ENCODE data around the gene CMIP.
"Not testable (repeated sequence)": the region's sequence is repeated elsewhere in the genome, so short reads cannot be mapped to it uniquely, and the experiment has no call there.

Gene CMIP

DNA sequence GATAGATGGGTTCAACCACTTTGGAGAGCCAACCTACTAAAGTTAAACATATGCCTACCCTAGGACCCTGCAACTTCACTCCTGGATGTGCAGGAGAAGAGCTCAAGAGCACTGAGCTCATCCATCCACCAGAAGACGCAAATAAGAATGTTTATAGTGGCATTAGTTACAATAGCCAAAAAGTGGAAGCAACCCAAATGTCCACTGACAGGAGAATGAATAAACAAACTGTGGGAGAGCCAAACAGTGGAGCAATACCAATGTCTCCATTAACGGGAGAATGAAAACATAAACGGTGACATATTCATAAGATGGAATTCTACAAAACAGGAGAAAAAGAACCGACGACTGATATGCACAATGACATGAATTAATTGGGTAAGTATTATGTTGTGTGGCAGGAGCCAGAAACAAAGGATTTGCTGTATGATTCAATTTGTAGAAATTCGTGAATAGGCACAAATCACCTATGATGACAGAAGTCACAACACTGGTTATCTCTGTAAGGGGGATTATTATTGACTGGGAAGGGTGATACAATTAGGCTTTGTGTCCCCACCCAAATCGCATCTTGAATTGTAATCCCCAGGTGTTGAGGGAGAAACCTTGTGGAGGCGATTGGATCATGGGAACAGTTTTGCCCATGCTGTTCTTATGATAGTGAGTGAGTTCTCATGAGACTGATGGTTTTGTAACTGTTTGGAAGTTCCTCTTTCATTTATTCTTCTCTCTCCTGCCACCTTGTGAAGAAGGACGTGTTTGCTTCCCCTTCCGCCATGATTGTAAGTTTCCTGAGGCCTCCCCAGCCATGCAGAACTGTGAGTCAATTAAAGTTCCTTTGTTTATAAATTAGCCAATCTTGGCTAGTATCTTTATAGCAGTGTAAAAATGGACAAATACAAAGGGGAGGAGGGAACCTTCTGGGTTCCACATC is 276.6 kb downstream of the CMIP start:
- no peak for DNase-seq (ENCODE audit: low spot score)

DNA sequence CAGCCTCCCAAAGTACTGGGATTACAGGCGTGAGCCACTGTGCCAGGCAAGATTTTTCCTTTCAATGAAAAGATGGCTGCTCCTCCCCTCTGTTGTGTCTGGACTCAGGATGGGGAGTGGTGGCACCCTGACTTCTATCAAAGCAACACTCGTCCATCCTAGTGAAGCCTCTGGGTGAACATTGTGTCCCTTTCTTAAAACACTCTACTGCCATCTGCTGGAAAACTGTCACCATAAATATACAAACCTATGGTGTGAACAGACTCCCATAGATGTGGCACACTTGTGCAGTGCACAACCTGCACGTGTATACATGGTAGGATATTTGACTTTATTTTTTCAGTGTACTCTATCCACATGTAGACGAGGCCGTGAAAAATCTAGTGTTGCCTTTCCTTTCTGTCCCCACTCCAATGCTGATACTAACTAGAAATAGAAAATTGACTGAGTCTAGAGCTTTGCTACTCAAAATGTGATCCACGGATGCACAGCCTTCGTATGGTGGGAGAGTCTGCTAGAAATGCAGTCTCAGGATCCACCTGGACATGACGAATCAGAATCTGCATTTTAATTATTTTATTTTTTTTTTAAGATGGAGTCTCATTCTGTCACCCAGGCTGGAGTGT is 278.6 kb downstream of the CMIP start:
- no peak for DNase-seq (ENCODE audit: low spot score)

DNA sequence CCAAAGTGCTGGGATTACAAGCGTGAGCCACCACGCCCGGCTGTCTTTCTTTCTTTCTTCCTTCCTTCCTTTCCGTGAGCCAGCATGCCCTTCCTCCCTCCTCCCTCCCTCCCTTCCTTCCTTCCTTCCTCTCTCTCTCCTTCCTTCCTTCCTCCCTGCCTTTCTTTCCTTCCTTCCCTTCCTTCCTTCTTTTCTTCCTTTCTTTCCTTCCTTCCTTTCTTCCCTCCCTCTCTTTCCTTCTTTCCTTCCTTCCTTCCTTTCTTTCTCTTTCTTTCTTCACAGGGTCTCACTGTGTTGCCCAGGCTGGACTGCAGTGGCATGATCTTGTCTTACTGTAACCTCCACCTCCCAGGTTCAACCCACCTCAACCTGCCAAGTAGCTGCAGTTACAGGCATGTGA is 283.8 kb downstream of the CMIP start:
- DNase-seq (ENCODE audit: low spot score) = no peak

DNA sequence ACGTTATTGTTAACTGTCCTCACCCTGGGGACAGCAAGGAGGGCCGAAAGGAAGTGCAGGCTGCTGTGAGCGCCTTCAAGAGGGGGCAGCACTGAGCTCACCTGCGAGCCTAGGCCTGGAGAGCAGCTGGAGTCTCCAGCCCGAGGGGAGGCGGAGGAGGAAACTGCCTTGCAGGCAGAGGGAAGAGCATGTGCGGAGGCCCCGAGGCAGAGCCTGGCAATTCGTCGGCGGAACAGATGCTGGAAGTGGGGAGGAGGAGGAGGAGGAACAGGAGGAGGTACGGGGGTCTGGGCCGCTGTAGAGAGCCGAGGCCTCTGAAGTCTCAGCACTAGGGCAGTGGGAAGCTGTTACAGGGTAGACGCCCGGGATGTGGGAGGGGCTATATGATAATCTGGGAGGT is 284.8 kb downstream of the CMIP start:
- peak; percentile 70 for DNase-seq (ENCODE audit: low spot score)

DNA sequence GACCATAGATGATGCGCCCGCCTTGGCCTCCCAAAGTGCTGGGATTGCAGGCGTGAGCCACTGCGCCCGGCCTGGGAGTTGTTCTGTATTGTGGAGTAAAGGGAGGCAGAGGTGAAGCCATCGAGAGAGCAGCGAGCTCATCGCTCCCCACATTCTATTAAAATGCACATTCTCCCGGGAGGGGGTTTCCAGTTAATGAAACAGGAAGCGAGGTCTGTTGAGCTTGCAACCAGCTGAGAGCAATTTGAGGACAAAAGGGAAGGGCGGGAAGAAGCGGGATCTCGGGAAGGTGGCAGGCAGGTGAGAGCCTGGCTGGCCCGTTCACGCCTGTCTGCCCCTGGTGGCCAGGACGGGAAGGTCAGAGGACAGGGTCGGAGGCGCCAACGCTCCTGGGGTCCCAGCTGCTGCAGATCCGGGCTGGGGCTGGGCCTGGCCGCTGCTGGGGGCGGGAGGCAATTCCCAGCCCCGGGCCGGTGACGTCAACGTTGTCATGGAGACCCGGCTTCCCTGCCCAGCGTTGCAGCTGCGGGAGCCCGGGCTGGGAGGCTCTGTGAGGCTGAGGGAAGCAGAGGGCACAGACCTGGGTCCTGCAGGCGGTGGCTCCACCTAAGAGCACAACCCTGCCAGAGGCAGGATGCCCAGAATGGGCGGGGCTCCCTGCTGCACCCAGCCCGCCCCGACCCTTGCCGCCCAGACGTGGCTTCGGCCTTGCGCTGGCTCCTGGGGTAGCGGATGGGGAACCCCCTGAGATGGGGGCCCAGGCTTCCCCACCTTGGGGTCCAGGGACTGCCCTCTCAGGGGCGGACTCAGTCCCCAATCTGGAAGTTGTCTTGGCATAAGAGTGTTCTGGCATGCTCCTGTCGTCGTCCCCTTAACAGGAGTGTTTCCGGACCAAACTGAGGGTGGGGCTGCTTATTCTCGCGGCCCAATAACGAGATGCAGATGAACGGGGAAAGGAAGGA is 285.8 kb downstream of the CMIP start:
- DNase-seq (ENCODE audit: low spot score) = peak; percentile 97

DNA sequence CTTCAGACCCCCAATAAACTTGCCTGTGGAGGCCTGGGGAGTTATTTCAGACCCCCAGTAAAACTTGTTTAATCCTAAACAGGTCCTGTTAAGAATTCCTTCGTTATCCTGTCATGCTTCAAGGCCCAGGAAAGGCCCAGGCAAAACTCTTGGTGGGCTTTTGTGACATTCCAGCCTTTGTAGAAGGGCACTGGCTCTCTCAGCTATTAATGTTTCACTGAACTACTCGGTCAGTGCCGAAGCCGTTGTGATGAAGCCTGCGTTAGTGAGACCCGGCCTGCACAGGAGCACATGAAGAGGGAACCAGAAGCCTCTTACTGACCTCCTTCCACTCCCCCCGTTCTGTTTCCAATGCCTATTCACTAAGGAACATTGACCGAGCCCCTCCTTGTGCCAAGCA is 287.0 kb downstream of the CMIP start:
- DNase-seq (ENCODE audit: low spot score) = no peak

DNA sequence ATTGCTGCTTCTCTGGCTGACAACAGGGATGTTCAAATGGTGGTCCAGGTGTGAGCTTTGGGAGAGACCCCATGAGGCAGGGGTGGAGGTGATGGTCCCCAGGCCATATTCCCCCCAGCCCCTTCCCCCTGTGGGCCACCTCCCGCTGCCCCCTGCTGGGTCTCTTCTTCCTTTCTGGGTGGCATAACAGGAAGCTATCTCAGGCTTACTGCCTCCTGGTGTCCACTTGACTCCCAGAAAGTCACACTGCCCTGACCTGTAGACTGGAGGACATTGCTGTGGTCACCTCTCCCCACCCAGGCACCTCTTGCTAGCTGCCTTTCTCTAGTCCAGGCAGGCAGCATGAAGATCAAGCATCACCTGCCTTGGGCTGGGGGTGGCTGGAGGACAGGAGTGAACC is 288.1 kb downstream of the CMIP start:
- DNase-seq (ENCODE audit: low spot score) = no peak

DNA sequence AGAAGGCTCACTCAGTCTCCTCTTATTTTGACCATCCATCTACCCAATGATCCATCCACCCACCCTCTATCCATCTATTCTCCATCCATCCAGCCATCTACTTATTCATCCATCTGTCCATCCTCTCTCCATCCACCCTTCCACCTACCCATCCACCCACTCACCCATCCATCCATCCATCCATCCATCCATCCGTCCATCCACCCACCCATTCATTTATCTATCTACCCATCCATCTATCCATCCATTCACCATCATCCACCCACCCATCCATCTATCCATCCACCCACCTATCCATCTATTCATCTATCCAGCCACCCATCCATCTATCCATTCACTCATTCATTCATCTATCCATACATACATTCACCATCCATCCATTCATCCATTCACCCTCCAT is 288.7 kb downstream of the CMIP start:
- DNase-seq (ENCODE audit: low spot score) = no peak

DNA sequence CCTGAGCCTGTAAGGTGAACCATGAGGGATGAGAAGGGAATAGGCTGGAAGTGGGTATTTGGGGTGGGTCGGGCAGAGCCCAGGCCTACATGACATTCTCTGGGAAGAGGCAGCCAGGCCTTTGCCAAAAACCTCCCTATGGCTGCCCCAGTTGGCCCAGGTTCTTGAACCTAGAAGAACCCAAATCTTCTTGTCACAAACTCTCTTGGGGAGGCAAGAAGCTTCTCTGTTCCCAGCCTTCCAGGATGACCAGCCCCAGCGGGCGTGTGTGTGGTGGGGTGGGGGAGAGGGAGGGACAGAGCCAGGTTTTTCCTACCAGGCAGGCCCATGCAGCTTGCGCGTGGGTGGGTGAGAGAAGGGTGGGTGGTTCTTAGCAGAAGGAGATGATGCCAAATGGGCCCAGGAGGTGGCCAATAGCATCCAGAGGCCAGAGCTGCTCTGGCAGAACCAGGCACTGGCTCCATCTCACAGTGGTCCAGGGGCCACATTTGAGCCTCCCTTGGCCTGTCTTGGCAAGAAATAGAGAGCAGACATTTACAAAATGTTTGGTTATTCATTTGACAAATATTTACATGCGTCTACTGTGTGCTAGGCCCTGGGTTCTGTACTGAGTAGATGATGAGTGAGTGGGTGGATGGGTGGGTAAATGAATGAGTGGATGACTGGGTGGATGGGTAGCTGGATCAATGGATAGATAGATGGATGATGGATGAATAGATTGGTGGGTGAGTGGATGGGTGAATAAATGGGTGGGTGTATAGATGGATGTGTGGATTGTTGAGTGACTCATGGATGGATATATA is 290.2 kb downstream of the CMIP start:
- no peak for DNase-seq (ENCODE audit: low spot score)

DNA sequence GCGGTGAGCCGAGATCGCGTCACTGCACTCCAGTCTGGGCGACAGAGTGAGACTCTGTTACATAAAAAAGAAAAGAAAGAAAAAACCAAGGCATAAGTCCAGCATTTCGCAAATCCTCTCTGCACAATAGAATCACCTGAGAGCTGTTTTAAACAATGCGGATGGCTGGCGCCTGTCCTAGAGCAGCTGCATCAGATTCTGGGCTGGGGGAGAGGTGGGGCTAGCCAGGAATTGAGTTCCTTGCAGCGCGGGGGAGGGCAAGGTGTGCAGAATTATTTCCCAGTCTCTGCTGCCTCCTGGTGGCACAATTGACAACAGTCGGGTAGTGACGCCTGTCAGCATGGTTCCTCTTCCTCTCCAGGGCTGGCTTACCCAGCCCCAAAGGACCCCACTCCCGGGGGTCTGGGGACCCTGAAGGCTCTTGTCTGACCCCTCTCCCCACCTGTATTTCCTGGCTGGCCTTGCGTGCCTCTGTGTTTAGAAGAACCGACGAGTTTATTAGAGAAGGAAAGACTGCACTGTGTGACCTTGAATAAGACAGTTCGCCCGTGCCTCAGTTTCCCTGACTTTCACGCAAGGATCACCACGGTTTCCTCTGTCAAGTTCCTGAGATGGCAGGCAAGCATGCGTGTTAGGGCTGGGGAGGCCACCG is 293.4 kb downstream of the CMIP start:
- DNase-seq (ENCODE audit: low spot score) = peak; percentile 85

DNA sequence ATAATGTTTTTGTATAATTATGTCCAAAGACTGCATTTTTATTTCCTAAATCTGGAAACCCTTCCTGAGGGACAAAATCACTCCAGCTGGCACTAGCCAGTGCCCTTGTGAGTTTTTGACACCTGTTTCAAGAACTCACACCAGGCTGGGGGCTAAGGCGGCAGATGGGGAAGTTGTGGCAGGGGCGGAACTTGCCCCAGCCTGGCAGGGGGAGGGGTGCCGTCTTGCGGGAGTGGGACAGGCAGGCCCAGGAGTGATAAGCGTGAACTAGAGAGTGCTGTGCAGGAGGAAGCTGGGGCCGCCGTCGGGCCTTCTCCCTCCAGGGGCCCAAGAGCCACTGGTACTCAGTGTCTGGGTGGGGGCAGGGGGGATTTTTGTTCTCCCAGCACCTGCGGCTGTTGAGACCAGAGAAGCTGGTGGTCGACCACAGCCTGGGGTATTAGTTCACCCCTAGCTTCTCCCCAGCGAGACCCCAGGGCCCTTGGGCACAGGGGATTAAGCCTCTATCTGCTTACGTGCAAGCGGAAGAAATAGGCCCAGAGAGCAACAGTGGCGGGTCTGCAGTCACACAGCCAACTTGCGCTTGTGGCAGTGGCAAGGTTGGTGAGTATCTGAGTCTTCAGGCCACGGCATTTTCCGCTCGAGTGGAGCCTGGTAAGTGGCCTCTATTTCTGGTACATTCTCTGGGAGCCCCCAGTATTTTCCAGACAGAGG is 294.3 kb downstream of the CMIP start:
- DNase-seq (ENCODE audit: low spot score) = no peak

DNA sequence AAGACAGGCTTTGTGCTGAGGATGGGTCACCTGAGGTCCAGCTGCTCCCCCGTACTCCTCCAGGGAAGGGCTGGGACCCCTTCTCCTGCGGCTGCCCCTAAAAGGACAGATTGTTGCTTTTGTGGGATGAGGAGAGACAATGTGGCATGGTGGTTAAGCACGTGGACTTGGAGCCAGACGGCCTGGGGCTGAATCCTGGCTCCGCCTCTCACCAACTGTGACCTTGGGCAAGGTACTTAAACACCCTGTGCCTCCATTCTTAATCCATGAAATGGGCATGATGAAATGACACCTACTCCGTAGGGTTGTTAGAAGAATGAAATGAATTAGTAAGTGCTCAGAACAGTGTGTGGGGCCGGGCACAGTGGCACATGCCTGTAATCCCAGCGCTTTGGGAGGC is 294.9 kb downstream of the CMIP start:
- no peak for DNase-seq (ENCODE audit: low spot score)

DNA sequence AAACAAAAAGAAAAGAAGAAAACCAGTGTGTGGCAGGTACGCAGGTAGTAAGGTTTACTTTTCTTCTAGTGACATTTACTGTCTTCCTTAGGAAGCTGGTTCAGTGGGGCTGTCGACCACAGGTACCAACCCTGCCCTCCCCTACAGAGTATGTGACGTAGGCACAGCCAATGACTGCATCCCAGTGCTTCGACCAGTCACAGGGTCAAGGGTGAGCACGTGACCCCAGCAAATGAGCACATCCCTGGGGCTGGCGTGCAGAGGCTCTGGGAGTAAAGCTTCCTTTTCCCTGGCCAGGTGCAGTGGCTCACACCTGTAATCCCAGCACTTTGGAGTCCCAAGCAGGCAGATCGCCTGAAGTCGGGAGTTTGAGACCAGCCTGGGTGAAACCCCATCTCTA is 295.6 kb downstream of the CMIP start:
- DNase-seq (ENCODE audit: low spot score) = no peak

DNA sequence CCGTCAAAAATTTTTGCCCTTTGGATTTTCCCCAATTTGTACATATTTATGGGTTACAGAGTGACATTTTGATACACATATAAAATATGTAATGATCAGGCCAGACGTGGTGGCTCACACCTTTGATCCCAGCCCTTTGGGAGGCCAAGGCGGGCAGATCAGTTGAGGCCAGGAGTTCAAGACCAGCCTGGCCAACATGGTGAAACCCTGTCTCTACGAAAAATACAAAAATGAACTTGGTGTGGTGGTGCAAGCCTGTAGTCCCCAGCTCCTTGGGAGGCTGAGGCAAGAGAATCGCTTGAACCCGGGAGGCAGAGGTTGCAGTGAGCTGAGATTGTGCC is 296.8 kb downstream of the CMIP start:
- not testable (repeated sequence) for DNase-seq (ENCODE audit: low spot score)

DNA sequence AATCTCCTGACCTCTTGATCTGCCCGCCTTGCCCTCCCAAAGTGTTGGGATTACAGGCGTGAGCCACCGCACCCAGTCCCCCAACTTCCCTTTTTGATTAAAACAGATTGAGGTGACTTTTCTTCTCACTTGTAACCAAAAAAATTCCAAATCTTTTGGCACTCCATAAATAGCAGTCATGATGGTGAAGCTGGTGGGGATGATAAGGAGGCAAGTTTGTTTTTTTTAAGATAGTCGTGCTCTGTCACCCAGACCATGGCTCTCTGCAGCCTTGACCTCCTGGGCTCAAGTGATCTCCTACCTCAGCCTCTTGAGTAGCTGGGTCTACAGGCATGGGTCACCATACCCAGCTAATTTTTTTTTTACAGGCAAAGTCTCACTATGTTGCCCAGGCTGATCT is 299.8 kb downstream of the CMIP start:
- DNase-seq (ENCODE audit: low spot score) = no peak

DNA sequence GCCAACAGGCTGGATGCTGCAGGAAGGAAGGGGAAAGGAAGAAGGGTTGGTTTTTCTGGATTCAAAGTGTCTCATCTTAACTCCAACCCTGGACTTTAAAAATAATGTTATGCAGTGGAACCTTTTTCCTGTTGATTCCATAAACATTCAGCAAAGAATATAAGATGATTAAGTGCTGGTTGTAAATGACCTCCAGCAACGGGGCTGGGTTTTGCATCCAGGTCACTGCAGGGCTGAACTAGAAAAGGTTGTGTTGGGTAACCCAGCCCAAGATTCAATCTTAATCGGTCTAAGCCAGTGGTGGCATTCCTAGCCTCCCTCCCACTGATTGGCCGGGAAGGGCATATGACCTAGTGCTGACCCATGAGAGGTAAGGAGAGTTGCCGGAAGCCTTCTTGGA is 300.3 kb downstream of the CMIP start:
- DNase-seq (ENCODE audit: low spot score) = no peak

DNA sequence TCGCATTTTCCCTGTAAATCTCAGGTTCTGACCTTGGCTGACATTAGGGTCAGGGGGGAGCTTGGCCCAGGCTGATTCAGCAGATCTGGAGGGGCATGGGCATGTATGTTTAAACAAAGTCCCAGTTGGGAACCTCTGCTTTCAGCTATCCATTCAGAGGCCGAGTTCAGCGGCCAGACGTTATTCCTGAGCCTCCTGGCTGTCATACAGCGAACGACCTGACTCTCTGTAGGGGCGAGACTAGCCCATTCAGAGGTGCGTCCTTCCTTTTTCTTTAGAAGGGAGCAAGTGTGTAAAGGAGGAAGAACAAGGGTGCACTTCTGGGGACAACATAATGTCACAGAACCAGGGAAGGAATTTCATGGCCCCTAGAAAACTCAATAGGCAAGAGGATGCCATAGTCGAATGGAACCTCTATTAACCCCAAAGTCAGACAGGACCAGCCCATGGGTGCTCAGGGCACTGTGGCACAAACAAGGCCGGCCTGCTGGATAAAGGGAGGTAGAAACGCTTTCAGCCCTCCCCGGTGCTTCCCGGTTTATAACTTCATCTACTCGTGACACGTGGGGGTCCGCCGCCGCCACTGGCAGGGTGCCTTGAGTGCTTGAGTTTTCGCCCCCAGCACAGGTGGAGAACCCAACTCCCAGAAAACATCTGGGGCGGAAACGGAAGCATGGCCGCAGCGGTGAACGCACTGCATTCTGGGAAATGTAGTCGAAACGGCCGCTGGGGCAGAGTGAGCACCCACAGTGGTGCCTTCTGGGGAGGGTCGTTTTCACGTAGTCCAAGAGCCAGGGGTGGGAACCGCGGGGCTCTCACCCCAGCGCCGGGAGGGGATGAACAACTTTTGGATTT is 301.3 kb downstream of the CMIP start:
- peak; percentile 80 for DNase-seq (ENCODE audit: low spot score)

DNA sequence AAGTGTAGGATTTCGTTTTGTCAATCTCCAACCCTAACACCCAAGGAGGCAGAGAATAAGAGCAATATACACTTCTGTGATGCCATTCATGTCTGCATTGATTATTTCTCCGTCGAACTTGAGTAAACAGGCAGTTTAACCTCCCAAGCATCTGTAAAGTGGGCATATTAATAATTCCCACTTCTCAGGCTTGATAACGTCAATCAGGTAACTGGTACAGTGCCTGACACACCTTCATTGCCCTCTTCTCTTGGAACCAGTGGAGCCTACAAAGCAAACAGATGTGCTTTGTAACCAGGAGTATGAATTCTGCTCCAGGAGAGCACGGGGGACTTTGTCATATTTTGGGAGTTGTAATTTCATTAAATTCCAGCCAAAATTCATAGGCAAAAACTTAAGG is 302.0 kb downstream of the CMIP start:
- DNase-seq (ENCODE audit: low spot score) = no peak

DNA sequence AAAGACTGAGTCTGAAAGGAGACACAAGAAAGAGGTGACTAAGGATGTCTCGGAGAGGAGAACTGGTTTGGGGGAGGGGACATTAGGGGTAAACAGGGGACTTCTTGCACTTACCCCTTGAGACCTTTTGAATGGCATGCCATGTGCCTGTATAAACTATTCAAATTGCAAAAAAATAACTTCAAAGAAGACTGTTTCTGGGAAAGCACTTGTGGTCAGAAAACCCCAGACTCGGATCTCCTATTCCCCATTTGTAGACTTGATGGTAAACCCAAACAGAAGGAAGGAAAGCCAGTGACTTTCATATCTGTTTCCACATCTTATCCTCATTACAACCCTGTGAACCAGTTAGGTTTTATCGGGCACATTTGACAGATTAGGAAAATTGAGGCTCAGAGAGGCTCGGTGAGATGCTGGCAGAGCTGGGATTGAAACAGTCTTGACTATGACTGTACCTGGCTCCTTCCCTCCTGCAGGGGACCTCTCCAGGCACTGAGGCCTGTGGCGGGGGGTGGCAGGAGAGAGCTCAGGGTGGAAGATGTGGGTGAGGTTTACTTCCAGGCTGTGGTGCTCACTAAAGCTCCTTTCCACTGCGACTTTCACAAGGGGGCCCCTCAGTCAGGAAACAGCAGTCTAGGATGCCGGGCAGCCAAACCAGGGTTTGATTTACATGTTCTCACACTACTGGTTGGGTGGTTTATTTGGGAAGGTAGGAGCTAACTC is 304.0 kb downstream of the CMIP start:
- DNase-seq (ENCODE audit: low spot score) = no peak
